Endothelial cell (in vitro differentiated cells): ENCODE data around the gene ADAM12. TPM values are rescaled to one million over a fixed set of nuclear protein-coding genes. Genes with fewer than 3 reads are reported as not detected.

Experiments used
- DNase-seq: peaks from one replicate; pipeline ENCODE4 v3.0.0; 2021; ENCODE audit warnings: low spot score
- H3K27ac Mint-ChIP-seq: one replicate; pipeline ENCODE4 v1.8.0; 2021; ENCODE audit warnings: mixed read lengths, inconsistent platforms; ENCODE audit not compliant: unreplicated experiment
- H3K27me3 Mint-ChIP-seq: one replicate; pipeline ENCODE4 v1.8.0; 2021; ENCODE audit warnings: mild to moderate bottlenecking, moderate library complexity, mixed read lengths, inconsistent platforms; ENCODE audit not compliant: unreplicated experiment
- H3K36me3 Mint-ChIP-seq: one replicate; pipeline ENCODE4 v1.8.0; 2021; ENCODE audit warnings: mild to moderate bottlenecking, low read depth, mixed read lengths, inconsistent platforms; ENCODE audit not compliant: unreplicated experiment
- H3K4me1 Mint-ChIP-seq: one replicate; pipeline ENCODE4 v1.8.0; 2021; ENCODE audit warnings: mild to moderate bottlenecking, mixed read lengths, inconsistent platforms; ENCODE audit not compliant: unreplicated experiment
- H3K4me3 Mint-ChIP-seq: one replicate; pipeline ENCODE4 v1.8.0; 2021; ENCODE audit warnings: mild to moderate bottlenecking, mixed read lengths, inconsistent platforms; ENCODE audit not compliant: unreplicated experiment
- H3K9me3 Mint-ChIP-seq: one replicate; pipeline ENCODE4 v1.8.0; 2021; ENCODE audit warnings: mixed read lengths, inconsistent platforms; ENCODE audit not compliant: unreplicated experiment
- total RNA-seq: library from RNA; stranded (reverse); fragmentation: NEBNext Ultra II Directional; extraction: Animal tissue kit (Norgen Biotek cat#: 25700); gene quantifications from one replicate; pipeline ENCODE4 v1.2.1, GENCODE V29; 2021; ENCODE audit not compliant: unreplicated experiment
- TF ChIP-seq, protein P1 (sequence below): fragments of 200-600 bp; sonication (generic); IDR thresholded peaks from one replicate; pipeline ENCODE4 v1.5.0; 2021; ENCODE audit warnings: antibody characterized with exemption; ENCODE audit not compliant: unreplicated experiment

Gene ADAM12
- total RNA-seq, 1 donor from 2014 or later, result 9.0 TPM

DNA sequence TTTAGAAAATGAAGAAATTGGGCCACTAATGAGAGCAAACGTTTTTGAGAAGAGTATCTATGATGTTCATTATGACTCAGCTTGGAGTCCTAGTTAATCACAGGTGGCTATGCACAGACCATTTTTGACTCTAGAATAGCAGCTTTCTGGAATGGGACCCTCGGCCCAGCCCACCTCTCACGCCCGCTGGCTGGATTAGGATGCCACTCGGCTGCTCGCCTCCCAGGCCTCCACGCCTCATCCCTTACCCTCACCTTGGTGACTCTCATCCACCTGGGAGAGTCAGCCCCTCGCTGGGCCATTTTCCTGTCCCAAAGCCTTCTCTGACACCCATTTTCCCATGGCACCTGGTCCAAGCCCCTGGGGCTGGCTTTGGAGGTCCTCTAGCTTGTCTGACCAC lies 173.6 kb downstream of the ADAM12 start:
- Mint-ChIP-seq H3K4me1 (no peaks in the 10 kb centered on the region), H3K4me3 (no peak overlapping the region), H3K9me3 (no peaks in the 10 kb centered on the region), H3K27me3 (no peaks in the 10 kb centered on the region), H3K27ac (no peak overlapping the region), H3K36me3 (no peaks in the 10 kb centered on the region)
- no peak for DNase-seq
- TF ChIP-seq, protein P1, sequence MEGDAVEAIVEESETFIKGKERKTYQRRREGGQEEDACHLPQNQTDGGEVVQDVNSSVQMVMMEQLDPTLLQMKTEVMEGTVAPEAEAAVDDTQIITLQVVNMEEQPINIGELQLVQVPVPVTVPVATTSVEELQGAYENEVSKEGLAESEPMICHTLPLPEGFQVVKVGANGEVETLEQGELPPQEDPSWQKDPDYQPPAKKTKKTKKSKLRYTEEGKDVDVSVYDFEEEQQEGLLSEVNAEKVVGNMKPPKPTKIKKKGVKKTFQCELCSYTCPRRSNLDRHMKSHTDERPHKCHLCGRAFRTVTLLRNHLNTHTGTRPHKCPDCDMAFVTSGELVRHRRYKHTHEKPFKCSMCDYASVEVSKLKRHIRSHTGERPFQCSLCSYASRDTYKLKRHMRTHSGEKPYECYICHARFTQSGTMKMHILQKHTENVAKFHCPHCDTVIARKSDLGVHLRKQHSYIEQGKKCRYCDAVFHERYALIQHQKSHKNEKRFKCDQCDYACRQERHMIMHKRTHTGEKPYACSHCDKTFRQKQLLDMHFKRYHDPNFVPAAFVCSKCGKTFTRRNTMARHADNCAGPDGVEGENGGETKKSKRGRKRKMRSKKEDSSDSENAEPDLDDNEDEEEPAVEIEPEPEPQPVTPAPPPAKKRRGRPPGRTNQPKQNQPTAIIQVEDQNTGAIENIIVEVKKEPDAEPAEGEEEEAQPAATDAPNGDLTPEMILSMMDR, result no peak

DNA sequence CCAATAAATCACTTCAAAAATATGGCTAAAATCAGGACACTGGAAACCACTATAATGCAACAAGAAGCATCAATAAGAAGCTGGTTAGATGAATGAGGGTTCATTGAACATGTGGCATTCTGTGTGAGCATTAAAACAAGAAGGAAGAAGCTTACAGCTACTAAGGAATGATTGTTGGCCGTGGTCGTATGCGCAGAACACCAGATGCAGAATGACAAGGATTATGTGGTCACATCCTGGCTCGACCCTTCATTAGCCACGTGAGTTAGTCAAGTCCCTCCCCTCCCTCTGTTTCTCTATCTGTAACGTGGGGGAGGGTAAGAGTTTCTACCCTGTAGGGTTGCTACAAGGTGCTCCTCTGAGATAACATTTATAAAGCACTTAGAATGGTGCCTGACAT lies 174.3 kb downstream of the ADAM12 start:
- no peaks in the 10 kb centered on the region for H3K9me3 Mint-ChIP-seq
- no peak overlapping the region for H3K27ac Mint-ChIP-seq
- no peaks in the 10 kb centered on the region for H3K27me3 Mint-ChIP-seq
- no peak overlapping the region for H3K4me3 Mint-ChIP-seq
- no peak for DNase-seq
- H3K36me3 Mint-ChIP-seq, result no peaks in the 10 kb centered on the region
- H3K4me1 Mint-ChIP-seq, result no peaks in the 10 kb centered on the region
- TF ChIP-seq, protein P1, result no peak

DNA sequence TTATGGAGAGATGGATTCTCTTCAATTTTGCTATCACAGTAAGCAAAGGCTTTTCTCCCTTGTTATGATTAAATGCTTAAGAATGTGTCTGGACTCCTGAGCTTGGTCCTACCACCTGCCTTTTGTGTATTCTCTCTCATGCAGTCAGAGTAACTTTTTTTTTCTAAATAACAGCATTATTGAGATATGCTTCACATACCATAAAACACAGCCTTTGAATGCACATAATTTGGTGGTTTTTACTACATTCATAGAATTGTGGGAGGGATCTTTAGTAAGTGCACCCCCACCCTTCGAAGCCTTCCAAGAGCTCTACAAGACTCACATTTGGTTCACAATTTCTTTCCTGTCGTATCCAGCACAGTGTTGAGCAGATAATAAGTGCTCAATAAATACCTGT lies 175.5 kb downstream of the ADAM12 start:
- H3K36me3 Mint-ChIP-seq, result no peaks in the 10 kb centered on the region
- H3K27me3 Mint-ChIP-seq, result no peaks in the 10 kb centered on the region
- H3K9me3 Mint-ChIP-seq, result no peaks in the 10 kb centered on the region
- DNase-seq, result no peak
- H3K4me3 Mint-ChIP-seq, result no peak overlapping the region
- H3K27ac Mint-ChIP-seq, result no peak overlapping the region
- H3K4me1 Mint-ChIP-seq, result no peaks in the 10 kb centered on the region
- TF ChIP-seq, protein P1, result no peak

DNA sequence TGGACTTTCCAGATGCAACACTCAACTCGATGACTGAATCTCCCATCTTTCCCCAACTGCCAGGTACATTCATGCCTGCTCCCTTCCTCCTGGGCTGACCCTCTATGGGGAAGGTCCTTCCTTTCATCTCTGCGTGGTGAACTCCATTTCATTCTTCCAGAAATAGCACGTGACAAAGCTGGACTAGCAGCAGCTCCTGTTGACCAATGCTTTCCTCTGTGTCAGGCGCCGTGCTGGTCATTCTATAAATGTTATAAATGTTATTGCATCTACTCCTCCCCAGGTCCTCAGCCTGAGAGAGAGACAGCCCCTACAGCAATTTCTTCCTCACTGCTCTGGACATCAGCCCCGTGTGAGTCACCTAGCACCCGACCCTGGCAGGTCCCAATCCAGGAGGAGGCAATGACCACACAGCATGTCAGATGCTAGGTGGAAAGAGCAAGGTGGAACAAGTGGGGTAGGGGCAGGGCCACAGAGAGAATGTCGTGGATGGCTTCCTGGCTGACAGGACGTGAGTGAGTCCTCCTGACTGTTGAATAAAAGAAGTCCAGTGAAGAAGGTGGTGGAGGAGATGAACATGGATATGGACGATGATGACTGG lies 178.1 kb downstream of the ADAM12 start:
- Mint-ChIP-seq H3K27me3 (peaks cover 1% of the 10 kb centered on the region), H3K4me1 (no peaks in the 10 kb centered on the region), H3K27ac (no peak overlapping the region), H3K4me3 (no peak overlapping the region), H3K9me3 (no peaks in the 10 kb centered on the region), H3K36me3 (no peaks in the 10 kb centered on the region)
- no peak for DNase-seq
- TF ChIP-seq, protein P1, result no peak

DNA sequence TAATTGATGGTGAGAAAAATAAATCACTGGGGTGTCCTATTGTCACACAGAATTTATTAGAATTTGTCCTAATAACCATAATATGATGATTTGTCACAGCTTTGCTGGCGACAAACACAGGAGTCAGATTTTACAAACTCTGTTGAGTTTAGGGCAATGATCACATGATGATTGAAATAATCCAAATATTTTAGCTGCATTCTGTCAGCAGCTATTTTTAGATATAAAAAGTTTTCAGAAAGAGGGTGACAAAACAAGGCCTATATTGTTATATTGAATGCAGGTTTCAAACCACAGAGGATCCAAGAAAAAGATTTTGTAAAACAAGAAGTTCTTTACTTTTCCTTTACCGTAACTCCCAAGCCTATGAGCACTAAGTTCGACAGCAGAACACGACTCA lies 178.8 kb downstream of the ADAM12 start:
- DNase-seq, result no peak
- H3K27ac Mint-ChIP-seq, result no peak overlapping the region
- no peaks in the 10 kb centered on the region for H3K9me3 Mint-ChIP-seq
- H3K36me3 Mint-ChIP-seq, result no peaks in the 10 kb centered on the region
- H3K27me3 Mint-ChIP-seq, result peaks cover 1% of the 10 kb centered on the region
- H3K4me3 Mint-ChIP-seq, result no peak overlapping the region
- TF ChIP-seq, protein P1, result no peak
- no peaks in the 10 kb centered on the region for H3K4me1 Mint-ChIP-seq
